ENCODE measurements around the gene FER1L5.

Gene FER1L5
- total RNA-seq: 0 reads per million in 2 donors

GRCh38 chr2:96642564-96643360, at the start of gene FER1L5:
Gene FER1L5 (plus strand): TSS chr2:96642764. CDS start chr2:96642837, 73 bp downstream.
- DNase-seq: no peak

- DNase-seq: no peak
These were observed 48.3 kb upstream of the FER1L5 start for GRCh38 chr2:96594282-96594681.

GRCh38 chr2:96594691-96595152, 47.8 kb upstream of the FER1L5 start:
- DNase-seq: peak in 2 of 5 experiments; percentile 29 to 87

- DNase-seq: no peak
These were observed 46.0 kb upstream of the FER1L5 start for GRCh38 chr2:96596596-96596995.

- no peak for DNase-seq
These were observed 42.6 kb upstream of the FER1L5 start for GRCh38 chr2:96599941-96600340.

GRCh38 chr2:96601382-96602292, 40.9 kb upstream of the FER1L5 start:
- DNase-seq: peak in 1 of 5 experiments; percentile 56

GRCh38 chr2:96602330-96602823, 40.2 kb upstream of the FER1L5 start:
- no peak for DNase-seq

- DNase-seq: no peak
These were observed 38.5 kb upstream of the FER1L5 start for GRCh38 chr2:96604104-96604503.

GRCh38 chr2:96608469-96609455, 33.8 kb upstream of the FER1L5 start:
- no peak for DNase-seq

GRCh38 chr2:96616128-96616527, 26.4 kb upstream of the FER1L5 start:
- DNase-seq: no peak

- DNase-seq: no peak
These were observed 26.0 kb upstream of the FER1L5 start for GRCh38 chr2:96616535-96616934.

GRCh38 chr2:96617012-96617411, 25.6 kb upstream of the FER1L5 start:
- no peak for DNase-seq

GRCh38 chr2:96618596-96619283, 23.8 kb upstream of the FER1L5 start:
- DNase-seq: no peak

GRCh38 chr2:96622544-96622943, 20.0 kb upstream of the FER1L5 start:
- no peak for DNase-seq

- DNase-seq: no peak
These were observed 19.4 kb upstream of the FER1L5 start for GRCh38 chr2:96623116-96623515.

GRCh38 chr2:96625571-96626552, 16.7 kb upstream of the FER1L5 start:
- no peak for DNase-seq

GRCh38 chr2:96626553-96626942, 16.0 kb upstream of the FER1L5 start:
- no peak for DNase-seq

- no peak for DNase-seq
These were observed 10.6 kb upstream of the FER1L5 start for GRCh38 chr2:96631804-96632435.

- no peak for DNase-seq
These were observed 8.9 kb upstream of the FER1L5 start for GRCh38 chr2:96633641-96634040.

Data from T-helper 2 cell (primary cell).